ENCODE data around the gene C14orf180.

Gene C14orf180

DNA sequence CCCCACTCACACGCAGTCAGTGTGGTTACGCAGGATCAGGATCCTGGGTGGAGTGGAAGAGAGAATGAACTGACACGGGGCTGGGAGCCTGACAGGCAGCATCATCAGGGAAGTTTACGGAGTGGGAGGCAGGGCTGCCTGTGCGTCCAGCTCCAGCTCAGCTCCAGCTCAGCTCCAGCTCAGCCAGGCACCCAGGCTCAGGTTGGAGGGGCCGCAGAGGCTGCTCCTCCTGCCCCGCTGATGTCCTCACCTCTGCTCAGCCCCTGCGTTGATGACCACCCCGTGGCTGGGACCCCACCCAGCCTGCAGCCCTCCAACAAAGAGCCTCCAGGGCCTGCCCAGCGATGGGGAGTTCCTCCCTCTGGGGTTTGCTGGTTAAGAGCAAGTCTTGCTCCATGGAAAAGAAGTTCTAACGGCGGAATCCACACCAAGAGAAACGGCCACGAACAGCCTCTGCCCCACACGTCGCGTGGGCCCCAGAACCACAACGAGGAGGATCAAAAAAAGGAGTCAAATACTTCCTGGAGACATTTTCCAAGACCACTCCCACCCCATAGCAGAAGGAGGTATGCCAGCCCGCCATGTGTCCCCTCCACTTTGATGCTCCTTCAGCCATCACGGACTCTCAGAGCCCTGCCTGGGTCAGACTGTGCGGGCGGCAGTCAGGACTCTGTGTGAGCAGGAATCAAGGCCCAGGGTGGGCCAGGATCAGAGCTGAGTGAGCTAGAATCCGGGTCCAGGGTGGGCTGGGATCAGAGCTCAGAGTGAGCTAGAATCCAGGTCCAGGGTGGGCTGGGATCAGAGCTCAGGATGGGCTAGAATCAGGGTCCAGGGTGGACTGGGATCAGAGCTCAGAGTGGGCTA is 17.7 kb upstream of the C14orf180 start:
- no peak for DNase-seq

DNA sequence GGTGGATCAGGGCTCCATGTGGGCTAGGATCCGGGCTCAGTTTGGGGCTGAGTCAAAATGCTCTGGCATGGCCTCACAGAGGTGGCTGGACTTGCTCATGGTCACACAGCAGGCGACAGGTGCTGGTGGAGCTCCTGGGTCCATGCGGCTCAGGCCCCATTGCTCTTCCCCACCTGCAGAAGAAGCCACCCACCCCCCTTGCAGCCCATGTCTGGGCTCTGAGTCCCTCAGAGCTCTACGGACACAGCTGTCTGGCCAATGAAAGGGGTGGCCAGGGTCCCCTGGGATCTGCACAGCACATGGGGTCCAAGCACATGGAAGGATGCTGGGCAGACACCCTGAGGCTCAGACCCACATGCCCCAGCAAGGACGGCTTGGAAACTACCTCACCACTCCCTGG is 17.0 kb upstream of the C14orf180 start:
- no peak for DNase-seq

DNA sequence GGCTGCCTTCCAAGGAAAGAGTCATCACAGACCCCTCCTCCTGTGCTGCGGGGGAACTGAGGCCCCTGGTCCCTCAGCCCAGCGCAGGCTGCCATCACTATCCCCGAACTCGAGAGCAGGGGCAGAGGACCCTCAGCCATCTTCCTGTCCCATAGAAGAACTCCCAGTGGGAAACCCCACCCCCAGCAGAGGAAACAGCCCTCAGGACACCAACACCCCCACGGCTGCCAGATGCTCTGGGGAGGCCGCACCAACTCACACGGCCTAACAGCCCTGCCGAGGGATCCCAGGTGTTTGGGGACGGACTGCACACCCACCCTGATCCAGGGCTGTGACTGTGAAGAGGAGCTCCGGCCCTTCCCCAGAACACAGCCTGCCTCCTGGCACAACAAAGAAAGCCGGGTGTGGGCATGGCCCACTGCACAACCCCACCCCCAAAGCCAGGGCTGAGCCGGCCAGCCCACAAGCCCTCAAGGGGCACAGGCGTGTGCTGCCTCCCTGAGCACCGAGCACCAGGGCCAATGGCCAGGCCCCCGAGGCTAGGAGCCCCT is 16.3 kb upstream of the C14orf180 start:
- no peak for DNase-seq

DNA sequence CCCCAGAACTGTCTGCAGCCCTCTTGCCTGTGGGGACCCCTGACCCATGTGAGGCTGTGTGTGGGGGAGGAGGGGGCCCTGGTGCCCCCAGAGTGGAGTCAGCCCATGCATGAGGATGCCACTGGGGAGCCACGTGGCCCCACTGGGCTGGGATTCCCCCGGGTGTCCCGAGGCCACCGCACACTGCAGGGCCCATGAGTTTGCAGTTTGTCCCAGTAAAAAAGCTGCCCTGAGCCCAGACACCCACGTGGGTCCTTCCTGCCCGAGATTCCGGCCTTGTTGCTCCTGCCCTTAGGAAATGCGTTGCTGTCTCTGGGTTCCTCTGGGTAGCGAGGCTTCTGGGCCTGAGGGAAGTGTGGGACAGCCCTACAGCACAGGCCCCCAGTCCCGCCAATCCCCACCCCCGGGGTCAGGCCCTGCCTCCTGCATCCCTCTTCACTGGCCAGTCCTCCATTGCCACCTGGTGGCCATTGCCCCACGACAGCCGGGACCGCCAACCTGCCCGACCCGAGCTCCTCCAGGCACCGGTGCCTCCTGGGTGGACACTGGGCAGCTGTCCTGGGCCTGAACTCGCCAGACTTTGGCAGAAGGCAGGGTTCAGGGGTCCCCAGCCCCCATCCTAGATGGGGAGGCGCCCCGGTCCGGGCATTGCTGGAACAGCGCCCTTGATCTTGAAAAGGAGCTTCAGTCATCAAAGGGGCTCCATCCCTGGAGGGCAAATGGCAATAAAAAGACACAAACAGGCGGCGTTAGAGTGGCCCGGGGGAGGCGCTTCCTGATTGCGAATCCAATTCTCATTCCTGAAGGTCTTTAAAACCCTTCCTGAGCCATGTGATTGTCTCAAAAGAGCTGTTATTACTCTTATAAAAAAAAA is 15.6 kb upstream of the C14orf180 start:
- DNase-seq = no peak

DNA sequence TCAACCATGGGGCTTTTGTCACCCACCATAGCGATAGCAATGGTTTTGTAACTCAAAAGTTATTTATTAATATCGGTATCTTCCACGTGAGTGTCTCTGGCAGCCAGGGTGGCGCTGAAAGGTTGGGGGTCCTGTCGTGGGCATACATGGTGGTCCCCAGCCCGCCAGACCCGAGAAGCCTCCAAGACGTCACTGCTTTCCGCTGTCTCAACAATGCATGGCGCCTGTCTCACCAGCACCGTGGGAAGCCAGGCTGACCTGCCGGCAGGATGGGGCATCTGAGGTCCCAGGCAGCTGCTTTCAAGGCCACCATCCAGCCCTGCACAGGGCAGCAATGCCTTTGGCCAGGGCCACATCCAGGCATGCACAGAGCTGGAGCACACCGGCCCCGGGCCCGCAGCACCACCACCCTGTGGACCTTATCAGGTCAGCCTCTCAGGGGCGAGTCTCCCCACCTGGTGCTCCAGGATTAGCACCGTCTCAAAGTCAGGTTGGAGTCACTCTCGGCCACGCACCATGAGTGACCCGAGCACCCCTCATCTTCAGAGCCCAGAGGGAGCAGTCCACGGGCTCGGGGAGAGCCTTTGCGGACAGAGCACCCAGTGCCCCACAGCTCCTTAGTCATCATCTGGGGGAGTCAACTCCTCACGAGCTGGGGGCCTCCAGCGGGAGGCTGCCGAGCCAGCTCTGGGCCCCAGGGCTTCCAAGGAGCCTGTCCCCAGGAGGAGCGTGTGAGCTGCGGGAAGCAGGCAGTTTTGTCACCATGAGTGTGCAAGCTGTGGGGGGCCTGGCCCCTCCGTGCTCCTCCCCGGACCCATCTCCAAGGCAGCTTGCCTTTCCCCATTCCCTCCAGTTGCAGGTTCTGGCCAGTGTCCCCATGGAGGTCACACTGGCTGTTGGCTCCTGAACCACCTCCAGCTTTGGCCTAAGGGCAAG is 14.6 kb upstream of the C14orf180 start:
- no peak for DNase-seq

DNA sequence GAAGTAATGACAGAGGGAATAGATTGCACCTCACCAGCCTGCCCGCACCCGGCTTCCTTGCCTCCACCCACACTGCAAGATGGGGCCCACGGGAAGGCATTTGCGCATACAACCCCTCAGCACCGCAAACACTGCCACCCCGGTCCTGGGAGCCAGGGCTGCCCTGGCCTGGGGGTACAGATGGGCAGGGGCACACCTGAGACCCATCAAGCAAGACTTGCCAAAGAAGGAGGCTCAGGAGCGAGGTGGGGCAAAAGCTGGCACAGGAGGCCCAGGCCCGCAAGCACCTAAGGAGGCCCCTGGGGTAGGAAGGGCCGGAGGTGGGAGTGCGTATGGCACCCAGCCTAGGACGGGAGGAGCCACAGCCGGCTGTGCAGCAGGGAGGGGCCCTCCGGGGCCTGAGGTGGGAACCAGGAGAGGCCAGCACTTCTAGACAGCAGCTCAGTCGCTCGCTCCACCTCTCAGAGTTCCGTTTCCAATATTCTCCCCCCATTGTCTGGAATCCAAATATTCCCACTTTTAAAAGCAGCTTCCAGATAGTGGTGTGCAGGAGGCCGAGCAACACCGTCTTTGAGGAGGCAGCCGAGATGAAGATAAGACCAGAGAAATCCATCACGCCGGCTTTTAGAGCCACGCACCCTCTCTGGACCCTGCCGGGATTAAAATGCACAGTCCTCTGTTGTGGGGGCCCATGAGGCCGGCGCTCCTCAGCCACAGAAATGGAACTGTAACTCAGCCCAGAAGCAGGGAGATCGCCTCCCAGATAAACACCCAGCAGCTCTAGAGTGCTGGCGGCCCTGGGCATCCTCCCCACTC is 12.2 kb upstream of the C14orf180 start:
- DNase-seq = no peak

DNA sequence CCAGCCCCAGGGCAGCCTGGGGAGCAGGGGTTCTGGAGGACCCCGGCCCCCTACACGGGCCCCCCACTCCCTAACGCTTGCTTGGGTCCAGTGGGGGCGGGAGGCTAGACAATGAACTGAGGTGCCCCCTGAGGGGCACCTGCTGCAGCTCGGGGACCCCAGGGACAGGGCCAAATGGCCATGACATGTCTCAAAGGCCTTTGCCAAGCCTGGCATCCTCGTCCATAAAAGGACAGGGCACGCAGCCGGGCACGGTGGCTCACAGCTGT is 11.7 kb upstream of the C14orf180 start:
- no peak for DNase-seq

DNA sequence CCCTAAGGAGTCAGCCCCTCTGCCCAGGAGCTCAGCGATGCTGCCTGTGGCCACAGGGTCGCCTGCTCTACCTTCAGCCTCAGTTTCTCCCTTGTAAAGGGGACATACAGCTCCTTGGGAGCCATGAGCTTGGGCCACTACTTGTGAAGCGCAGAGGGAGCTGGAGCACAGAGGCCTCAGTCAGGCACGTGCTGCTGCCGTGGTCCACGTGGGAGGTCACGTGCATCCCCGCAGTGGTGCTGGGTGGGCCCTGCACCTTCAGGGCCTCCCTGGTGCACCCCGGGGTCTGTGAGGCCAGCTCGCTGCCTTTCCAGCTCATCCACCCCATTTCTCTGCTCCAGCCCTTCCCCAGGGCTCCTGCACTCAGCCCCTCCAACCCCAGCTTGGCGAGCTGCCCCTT is 10.9 kb upstream of the C14orf180 start:
- no peak for DNase-seq

DNA sequence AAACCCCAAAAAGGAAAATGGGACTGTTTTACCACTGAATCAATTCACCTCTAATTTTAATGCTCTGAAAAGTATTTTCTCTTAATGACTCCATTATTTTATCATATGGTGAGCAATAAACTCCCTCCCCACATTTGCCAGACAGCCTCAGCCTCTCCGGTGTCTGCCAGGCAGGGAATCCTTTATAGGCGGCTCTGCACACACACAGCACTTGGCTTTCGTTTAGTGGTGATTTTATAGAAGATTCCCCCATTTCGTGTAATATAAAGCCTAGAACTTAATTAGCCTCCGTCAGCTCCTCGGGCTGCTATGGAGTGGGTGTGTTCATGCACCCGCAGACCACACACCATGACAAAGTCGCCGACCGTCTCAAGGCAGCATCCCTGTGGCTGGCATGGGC is 10.1 kb upstream of the C14orf180 start:
- DNase-seq = no peak

DNA sequence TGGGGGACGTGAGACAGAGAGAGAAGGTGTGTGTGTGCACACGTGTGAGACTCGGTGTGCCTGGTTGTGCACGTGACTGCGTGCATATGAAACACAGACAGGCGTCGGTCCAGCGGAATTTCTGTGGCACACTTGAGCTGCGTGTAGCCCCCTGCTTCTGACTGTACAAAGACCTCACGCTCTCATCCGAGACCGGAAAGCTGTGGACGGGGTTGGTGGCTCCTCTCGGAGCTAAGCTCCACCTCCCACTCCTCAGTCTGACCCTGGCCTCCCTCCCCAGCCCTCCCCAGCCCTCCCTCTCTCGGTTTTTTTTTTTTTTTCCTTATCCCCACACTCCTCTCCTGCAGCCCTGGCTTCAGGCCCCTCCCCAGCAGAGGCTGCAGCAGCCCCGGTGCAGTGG is 8.3 kb upstream of the C14orf180 start:
- DNase-seq = no peak

DNA sequence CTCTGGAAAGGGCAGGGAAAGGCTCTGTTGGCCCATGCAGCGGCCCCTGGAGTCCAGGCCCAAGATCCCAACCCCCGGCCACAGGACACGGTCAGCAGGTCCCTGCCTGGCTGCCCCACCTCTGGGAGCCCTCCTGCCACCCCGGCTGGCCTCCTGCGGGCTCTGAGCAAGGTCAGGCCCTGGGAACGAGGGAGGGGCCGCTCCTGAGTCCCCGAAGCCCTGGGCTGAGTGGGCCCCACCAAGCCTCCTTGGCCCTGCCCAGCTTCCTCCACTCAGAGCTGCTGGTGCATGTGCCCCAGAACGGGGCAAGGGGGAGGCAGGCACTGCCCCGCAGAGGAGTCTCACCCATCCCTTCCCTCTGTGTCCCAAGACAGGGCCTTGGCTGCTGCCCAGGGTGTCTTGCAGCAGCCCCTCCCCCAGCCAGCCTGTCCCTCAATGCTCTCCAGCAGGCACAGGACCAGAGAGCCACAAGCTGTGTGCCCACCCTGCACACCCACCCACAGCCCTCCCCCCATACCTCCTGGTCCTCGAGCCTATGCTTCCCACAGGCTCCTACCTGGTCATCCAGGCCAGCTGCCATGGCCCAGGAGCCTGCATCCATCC is 7.4 kb upstream of the C14orf180 start:
- DNase-seq = no peak

DNA sequence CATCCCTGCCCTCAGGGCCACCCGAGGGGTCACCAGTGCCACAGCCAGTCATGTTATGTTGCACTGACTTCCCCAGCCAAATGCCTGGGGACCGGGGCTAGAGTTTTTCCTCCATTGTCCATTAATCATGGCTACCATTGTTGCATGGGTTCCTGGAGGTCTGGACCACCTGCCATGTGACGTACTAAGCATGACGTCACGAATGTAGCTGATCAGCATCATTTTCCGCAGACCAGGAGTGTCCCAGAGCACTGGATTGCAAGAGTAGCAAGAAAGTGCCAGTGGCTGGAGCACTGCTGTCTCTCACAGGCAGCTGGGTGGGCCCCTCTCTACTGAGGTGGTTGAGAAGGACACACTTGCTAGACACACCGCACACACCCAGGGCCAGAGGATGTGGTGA is 6.9 kb upstream of the C14orf180 start:
- DNase-seq = no peak

DNA sequence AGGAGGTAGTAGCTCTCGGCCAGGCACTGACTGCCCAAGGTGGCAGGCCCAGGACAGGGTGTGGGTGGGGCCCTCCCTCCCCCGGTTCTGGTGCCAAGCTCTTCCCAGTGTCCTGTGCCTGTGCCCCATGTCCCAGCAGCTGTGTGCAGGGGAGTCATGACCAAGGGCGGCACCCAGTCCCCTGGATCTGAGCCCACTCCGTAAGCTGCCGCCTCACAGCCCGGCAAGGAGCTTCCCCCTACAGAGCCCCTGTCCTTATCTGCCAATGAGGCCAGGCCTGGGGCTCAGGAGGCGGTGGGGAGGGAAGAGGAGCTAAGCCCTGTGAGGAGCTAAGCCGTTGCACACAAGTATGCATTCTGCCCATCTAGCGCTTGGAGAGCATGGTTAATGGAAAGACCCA is 5.6 kb upstream of the C14orf180 start:
- DNase-seq = no peak

DNA sequence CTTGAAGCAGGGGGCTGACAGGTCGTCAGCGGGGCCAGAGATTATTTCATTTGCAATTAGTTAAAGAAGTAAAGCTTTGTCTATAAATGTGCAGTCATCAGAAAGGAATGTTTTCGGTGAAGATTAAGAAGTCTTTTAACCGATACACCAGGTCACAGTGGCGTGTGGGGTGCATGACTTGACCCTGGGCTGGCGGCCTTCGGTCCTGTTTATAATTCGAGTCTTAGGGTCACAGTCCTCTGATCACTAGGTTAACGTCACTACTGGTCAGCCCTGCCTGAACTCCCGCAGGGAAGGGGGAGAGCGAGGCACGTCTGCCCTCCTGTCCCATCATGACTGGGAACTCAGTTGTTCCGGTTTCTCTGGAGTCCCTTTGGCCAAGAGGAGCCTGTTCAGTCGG is 5.0 kb upstream of the C14orf180 start:
- DNase-seq = no peak

DNA sequence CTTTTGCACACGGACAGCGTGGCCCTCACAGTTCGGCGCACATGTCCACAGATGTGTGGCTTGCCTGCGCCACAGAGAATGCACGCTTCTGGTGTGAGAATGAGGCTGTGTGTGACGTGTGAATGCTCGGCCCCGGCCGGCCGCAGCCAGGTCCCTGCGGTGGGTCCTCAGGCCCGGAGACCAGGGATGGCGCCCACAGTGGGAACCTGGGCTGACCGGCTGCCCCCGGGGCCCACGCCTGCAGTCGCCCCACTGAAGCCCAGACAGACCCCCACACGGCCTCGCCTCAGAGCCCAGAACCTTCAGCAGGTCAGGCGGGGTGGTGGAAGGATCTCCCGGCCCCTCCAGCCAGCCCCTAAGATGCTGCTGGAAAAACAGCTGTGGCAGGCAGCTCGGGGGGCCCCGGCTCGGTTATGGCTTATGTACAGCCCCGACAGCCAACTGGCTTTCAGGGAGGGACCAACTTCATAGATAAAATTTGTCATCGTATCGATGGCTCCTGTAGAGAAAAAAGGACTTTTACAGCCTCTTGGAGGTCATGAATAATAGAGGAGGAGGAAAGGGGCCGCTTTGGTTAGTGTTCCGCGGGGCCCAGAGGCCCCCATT is 4.5 kb upstream of the C14orf180 start:
- DNase-seq = no peak

DNA sequence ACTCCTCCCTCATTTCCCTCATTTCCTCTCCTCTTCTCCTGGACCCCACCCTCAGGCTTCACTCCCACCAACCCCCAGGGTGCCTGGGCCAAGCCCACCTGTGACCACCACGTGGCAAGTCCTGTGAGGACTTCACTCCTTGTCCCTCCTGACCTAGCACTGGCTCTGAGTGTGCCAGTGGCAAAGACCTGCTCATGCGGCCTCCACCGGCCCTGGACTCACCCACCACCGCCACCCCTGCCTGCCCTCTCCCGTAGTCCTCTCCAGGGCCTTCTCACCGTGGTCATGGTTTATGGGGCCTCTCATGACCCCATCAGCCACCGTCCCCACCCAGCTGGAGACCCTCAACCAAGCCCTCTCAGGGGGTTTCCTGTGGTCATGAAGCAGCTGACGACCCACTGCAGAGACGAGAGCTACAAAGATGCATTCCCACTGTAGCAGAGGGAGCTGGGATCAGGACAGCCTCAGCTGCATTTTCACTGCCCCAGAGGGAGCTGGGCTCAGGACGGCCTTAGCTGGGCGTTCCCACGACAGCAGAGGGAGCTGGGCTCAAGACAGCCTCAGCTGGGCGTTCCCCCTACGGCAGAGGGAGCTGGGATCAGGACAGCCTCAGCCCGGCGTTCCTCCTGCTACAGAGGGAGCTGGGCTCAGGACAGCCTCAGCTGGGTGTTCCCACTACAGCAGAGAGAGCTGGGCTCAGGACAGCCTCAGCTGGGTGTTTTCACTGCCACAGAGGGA is 3.2 kb upstream of the C14orf180 start:
- DNase-seq = no peak

DNA sequence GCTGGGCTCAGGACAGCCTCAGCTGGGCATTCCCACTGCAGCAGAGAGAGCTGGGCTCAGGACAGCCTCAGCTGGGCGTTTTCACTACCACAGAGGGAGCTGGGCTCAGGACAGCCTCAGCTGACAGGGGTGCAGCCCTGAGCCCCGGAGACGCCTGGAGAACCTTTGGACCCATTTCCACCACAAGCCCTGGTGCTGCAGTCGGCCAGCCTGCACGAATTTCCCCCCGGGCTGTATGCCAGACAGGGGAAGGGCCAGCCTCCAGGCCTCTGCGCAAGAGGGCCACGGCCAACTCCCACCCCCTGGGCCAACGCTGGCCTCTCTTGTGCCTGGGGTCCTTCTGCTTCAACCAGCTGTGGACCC is 2.6 kb upstream of the C14orf180 start:
- no peak for DNase-seq

DNA sequence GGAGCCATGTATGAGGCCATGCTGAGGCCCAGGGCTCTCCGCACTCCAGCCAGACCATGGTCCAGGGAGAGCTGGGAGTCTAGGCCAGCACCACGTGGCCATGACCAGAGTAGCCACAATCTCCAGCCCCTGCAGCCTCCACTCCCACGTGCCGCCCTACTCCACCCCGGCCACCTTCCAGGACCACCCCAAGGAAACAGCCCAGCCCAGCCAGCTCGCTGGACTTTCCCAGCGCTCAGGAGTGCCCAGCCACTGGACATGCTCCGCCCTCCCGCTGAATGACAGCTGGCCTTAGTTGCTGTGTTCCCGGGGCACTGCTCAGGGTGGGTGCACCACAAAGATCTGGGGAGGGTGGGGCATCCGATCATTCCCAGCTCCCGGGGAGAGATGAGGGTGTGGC is 2.1 kb upstream of the C14orf180 start:
- DNase-seq = no peak

DNA sequence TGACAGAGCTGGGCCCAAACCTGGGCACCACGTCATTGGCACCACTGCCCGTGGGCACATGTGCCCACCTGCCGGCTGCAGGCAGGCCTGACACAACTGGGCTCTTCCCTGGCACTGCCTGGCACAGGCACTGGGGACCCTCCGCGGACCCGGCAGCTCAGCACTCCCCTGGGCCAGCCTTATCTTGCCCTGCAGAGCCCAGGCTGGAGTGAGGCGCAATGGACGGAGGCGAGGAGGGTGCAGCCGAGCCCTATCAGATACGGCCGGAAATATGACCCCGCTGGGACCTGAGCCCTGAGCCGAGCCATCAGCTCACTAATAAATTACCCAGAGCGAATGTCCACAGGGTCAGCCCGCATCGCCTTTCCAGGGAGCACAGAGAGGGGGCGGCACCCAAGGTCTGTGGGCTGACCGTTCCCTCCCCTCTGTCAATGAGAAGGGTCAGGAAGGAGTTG is 1.7 kb upstream of the C14orf180 start:
- DNase-seq = no peak

DNA sequence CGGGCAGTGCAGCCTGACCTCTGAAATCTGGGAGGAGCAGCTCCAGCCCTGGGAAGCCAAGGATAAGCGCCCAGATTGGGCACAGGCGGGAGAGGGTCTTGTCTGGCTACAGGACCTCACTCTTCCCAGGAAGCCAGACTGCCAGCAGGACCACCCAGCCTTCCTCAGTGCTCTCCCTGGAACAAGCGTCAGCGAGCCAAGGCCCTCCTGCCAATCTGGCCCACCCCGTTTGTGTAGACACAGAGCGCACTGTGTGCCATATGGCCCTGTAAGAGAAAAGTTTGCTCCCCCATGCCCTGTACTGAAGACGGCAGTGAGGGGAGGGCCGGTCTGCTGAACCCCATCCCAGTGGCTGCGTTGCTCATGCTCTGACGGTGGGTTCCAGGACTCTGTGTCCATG is 1.2 kb upstream of the C14orf180 start:
- no peak for DNase-seq

All from NCI-H1436 (cell line).